Measurements from ENCODE around the gene KCNF1.

- no peak for TF ChIP-seq POLR2A (IDR thresholded peaks at IDR 0.05; ENCODE audit: low read depth)
- TF ChIP-seq CTCF (IDR thresholded peaks at IDR 0.05), result no peak
- no peak for TF ChIP-seq POLR2AphosphoS5 (IDR thresholded peaks at IDR 0.05)
- no peak for TF ChIP-seq EP300 (IDR thresholded peaks at IDR 0.05)
Observed at GRCh38 chr2:10934979-10935350, 23.2 kb downstream of the KCNF1 start.
